Fibroblast of skin of right biceps (primary cell): ENCODE results near the gene CPB1.
A peak's percentile ranks its signal among the peaks of the same experiment; 100 is the strongest.

Experiments
- DNase-seq: peaks from one replicate; pipeline ENCODE4 v3.0.0-alpha.2; 2013

Gene CPB1

DNA sequence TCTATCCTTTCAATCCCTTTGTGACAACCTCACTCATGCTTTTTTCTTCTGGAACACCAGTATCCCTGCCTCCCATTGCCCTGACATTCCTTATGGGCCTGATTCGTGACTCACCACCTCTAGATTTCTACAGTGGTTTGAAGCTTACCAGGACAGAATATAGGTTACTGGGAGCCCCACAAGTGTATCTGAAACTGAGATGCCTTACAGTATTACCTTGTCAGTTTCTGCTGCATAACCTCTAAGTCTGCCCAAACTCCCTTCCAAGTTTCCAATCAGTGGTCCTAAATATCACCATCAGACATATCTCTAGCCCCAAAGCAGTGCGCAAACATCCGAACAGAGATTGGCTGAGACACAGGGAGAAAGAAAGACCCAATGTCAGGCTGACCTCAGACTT, 5.6 kb downstream of the CPB1 start:
- DNase-seq, result no peak

DNA sequence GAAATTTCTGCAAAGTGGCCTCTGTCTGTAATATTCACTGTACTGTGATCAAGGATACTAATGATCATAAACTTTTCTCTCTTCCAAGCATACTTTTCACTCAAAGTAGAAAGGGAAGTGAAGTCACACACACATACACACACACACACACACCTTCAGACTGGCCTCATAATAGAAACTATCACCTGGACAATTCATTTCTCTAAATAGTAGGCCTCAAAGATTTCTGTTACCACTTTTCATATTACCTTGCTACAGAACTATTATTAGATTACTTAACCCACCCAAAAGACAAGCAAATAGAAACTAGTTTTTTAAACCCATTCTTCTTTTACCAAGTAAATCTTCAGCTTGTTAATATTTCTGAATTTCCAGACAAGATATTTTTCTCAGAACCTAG, 12.2 kb downstream of the CPB1 start:
- no peak for DNase-seq

DNA sequence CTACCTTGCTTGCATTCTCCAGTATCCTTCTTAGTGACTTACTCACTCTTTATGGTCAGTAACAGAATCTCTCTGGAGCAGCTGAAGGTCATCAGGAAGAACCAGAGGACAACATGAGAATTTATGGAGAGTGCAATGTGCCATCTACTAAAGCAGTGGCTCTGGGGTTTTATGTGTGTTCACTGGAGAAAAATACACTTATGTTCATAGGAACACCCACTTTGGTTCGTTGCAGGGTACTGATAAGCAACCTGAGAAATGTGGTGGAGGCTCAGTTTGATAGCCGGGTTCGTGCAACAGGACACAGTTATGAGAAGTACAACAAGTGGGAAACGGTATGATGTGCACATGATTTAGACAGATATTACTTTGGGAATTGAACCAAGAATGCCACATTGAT, 12.8 kb downstream of the CPB1 start:
- DNase-seq, result no peak

DNA sequence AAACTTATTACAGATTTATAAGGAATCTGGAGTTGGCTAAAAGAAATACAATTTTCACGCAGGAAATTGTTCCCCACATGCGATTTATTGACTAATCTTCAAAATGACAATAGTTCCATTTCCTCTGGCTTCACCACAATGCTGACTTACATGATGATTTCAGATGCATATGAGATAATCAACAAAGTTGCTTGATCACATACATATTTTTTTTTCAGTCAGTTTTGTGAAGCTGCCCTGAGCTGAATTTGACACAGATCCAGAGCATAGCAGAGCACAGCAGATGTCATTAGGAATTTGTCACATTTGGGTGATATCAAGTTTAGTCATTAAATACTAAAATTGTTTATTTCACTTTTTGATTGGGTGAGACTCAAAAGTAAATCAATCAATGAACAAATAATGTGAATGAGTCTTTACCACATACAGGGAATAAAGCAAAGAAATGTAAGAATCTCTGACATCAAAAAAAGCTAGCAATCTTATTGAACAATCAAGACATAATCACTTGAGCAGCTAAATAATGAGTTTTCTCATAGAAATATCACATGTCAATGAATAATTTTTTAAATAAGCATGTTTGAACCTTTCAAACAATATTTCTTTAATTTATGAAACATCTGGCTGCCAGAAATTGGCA, 18.3 kb downstream of the CPB1 start:
- DNase-seq, result peak; percentile 14

DNA sequence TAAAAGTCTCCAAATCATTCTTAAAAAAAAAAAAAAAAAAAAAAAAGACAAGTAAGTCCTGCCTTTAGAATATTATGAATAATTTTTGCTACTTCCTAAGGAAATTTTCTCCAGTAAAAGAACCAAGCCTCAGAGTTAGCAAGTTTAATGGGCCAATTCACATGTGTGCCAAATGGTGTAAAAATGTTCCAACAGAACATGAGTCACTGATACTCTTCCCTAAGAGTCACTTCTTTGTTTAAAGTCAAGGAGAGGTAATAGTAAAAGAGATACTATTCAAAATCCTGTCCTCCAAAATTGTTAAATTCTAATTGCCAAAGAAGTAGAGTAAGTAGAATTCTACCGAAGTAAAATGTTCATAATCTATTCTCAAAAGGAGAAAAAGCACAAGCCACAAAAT, 19.7 kb downstream of the CPB1 start:
- DNase-seq, result peak; percentile 45

DNA sequence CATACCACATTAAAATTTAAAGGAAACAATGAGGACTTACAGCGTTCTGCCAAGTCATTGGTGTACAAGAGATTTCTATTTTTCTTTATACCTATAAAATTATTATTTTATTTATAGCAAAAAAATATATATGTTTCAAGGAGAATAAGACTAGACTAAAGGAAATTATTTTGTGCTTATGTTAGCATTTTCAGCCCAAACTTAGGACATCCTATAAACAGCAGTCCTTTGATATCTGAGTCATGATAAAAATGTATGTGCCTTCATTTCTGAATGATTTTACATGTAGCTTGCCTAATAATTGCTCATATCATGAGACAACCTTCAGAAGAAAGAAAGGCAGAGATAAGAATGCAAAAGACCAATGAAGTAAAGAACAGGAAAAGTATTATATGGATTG, 20.8 kb downstream of the CPB1 start:
- no peak for DNase-seq

DNA sequence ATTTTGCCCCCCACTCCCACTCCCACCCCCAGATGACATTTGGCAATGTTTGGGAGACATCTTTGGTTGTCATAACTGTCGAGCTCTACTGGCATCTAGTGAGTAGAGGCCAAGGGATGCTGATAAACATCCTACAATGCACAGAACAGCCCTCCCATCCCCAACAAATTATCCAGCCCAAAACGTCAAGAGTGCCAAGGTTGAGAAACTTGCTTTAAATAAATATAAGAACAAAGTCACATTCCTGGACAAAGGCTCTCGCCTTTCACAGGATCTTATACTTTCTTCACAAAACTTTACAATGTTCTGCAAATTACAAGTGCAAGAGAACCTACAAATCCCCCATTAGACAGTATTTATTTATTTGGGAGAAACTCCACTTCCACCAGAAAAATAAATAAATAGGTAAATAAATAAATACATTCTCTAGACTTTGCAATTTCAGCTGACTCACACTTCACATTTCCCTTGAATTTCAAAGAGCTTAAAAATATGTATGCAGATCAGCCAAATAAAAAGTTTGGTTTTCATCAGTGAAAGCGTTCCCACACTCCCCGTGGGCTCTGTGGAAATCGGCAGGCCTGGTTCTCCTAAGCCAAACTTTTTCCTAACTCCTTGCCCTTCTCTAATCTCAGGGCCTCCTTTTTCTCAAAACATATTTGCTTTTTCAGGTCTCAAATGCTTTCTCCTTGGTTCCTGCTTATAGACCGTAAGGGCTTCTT, 24.8 kb downstream of the CPB1 start:
- no peak for DNase-seq

DNA sequence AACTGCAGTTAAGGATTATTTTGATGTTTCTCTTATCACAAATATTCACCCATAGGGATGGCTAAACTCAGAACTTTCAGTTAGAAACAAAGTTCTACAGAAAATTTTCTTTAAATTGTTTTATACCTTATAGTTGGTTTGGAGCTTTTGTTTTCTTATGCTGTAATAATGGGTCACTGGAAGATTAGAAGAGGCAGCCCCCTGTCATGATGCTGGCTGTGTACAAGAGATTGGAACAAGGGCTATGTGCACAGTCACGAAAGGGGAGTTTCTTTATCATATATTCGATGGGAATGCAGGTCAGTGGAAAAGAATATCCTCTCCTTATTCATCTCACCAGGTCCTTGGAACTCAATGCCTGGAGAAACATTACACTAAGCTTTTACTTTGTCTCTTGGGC, 25.5 kb downstream of the CPB1 start:
- DNase-seq, result no peak

DNA sequence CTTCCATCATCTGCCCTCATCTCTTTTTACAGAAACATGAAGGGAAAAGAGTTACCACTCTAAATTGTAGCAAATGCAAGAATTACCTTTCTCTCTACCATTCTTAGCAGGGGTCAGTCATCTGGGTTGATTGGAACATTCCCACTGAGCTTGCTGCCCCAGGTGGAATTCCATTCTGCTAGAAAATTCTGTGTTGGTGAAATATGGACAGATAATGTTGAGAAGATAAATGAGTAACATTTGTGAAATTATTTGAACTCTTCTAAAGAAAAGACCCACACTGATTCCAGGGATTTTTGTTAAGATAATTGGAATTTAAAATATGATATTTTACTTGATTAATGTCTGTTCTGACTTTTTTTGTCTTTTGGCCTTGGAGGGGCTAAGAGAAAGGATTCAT, 26.4 kb downstream of the CPB1 start:
- peak; percentile 24 for DNase-seq

DNA sequence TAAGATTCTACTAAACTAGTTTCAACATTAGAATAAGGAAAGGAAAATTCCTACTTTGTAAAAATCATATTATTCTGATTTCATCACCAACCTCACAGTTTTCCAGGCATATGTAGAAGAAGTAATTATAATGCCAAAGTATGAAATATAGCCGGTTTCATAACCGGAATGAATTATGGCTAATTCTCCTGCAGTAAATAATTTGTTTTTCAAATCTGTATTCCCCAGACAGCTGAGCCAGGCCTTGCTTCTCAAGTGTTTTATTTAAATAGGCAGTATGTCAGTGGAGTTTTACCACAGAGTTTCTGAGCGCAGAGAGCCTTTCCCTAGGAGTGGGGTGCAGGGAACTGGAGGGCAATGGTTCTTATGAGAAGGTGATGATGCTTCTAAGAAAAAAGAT, 28.8 kb downstream of the CPB1 start:
- peak; percentile 21 for DNase-seq

DNA sequence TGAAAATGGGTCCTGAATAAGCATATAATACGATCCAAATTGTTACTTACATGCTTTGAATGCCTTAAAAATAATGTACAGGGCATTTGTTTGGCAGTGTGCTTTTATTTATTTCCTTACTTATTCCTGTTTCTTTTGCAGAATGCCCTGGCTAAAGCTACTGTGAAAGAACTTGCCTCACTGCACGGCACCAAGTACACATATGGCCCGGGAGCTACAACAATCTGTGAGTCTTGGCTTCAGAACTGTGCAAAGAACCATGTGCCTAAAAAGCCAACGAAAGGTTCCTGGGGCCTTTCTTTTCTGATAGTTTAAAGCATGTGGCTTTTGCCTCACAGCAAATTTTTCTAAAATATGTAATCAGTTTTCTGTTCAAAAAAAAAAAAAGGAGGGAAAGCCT, 29.7 kb downstream of the CPB1 start:
- DNase-seq, result no peak

DNA sequence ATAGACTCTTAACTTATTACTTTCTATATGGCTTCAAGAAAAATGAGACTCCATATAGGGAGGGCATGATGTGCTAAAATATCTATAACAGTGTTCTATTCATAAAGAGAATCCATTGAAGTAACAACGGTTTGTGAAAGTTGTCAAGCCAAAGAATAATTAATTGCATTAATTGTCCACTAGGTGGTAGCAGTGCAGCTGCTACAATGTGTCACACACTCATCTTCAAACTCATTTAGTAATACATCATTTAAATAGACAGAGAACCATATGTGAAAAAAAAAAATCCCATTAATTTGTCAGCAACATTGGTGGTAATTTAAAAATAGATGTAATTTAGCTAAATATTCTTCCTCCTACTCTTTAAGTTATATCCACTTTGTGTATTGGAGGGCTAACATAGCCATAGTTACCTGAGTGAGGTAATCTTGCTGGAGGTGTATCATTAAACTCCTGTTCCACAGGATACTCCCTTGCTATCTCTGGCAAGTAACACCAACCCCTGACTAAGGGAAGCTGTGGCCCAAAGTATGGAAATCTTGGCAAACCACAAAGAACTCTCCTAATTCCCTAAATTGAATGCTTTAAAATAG, 33.8 kb downstream of the CPB1 start:
- DNase-seq, result peak; percentile 65

DNA sequence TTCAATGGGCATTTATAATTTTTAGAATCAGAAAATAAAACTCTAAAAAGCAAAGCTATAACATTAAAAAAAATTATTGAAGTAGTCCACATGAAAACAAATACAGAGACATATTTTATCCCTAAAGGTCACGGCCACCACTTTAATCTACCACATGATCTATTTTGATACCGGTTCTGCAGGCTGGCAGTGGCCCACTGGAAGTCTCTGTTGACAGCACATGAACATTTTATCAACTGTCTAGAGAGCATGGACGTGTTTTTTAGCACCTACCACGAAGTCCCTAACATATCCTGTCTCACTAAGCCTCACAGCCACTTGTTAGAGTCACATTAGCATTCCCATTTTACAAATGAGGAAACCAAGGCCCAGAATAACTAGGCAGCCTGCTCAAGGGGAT, 35.7 kb downstream of the CPB1 start:
- no peak for DNase-seq

DNA sequence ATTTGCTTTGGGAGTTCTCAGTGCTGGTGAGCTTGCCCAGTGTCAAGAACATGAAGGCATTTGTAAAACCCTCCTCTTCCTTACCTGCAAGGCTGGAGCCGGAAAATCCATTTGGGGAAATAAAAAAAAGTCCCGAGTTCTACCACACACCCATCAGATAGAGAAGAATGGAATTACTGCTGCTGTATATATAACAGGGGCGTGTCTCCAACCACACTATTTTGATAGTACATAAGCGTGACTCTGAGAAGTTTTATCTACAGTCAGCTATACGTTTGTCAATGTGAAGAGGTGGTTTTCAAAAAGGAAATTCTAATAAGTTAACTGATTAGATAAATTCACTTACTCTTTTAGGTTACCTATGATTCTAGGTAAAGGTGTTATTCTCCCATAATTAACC, 36.2 kb downstream of the CPB1 start:
- DNase-seq, result no peak

DNA sequence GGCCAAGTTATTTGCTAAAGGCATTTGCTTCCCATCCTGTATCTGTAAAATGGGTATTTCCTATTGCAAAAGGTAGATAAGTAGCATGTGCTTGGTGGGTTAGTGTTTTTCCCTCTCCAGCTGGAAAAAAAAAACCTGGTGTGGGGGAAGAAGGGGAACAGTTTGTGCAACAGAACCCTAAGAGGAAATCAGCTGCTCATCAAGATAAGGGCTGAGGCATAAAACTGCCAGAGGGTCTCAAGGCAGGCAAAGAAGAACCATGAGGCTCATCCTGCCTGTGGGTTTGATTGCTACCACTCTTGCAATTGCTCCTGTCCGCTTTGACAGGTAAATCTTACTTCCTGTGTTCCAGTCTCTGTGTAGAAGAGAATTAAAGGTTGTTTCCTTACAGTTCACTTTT, 37.4 kb downstream of the CPB1 start, which contains the start of gene CPA3:
Gene CPA3, plus strand, starts transcription at position 248 of the 400 bp plus-strand sequence. Its CDS starts 12 bp downstream, at position 260.
- no peak for DNase-seq

DNA sequence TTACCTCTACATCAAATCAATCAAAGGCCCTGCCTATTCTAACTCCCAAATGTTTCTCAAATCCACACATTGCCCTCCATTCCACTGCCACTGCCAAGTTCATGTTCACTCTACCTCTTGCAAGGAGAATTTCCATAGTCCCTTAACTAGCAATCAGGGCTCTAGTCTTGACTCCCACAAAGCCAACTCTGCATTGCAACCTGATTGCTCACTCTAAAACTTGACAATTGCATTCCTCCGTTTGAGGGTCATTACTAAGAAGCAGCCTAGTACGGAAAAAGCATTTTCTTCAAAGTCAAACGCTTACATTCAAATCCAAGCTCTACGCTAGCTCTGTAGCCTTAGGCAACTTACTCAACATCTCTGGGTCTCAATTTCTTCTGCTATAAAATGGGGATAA, 38.6 kb downstream of the CPB1 start:
- DNase-seq, result peak; percentile 88

DNA sequence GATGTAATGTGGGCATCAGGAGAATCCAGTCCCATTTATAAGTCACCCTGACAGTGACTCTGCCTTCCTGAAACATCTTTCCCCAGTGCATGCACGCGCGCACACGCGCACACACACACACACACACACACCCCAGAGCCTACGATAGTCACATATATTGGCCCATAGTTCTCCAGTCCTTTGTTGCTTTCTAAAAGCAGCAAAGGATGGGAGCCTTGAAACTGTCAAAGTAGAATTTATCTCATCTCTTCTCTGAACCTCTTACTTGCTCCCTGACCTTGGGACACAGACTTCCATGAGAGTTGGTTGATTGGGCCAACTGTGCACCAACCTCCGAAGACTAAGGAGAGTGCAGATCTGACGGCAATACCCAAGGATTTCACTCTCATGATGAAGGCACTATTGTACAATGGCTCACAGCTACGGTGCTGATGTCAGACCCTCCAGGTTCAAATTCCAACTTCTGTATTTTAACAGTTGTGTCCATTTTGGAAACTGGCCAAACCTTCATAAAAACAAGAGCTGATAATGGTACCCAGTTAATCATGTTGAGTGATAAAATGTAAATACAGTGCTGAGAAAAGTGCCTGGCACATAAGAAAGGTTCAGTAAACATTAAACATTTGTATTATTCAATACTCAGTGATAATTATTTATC, 45.8 kb downstream of the CPB1 start:
- DNase-seq, result no peak

DNA sequence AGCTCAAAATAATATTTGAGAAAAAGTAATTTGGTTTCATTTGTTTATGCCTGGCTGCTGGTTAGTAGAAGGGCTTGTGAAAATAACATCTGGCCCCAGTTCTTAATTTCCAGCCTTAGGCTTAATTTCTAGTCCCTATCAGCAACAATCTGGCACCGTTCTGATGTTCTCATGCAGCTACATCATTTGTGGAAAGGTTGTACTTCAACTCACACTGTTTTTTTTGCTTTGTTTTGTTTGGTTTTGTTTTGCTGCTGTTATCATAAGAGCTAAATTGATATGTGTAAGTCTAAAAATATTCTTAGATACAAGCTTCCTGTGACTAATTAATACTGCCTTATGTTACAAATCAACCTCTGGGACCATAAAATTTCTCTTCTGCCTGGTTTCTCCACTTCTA, 46.4 kb downstream of the CPB1 start:
- no peak for DNase-seq

DNA sequence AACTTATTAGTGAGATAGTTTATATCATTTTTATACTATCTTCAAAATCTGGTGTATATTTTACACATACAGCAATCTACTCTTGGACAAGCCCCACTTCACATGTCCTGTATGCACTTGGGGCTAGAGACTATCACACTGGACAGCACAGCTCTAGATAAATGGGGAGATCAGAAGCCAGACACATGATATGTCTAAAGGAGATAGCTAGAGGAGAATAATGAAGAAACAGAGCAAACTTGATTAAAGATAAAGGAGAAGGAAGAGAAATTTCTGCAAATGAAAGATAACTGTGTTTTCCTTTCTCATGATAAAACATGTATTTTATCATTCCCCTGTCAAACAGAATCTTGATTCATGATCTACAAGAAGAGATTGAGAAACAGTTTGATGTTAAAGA, 50.5 kb downstream of the CPB1 start:
- DNase-seq, result no peak

DNA sequence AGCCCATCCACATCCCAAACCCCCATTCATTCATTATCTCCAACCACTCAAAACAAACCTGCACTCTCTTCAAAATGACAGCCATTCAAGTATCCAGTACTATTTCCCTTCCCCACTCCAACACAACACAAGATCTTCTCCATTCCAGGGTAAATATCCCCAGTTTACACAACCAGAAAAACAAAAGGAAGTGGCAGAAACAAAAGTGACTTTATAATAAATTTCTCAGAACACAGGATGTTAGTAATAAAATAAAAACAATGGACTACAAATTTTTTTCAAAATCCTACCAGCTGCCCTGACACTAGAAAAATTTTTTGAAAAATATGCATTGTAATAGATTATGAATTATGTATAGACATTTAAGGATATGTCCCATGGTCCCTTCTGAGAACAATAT, 51.6 kb downstream of the CPB1 start:
- no peak for DNase-seq

DNA sequence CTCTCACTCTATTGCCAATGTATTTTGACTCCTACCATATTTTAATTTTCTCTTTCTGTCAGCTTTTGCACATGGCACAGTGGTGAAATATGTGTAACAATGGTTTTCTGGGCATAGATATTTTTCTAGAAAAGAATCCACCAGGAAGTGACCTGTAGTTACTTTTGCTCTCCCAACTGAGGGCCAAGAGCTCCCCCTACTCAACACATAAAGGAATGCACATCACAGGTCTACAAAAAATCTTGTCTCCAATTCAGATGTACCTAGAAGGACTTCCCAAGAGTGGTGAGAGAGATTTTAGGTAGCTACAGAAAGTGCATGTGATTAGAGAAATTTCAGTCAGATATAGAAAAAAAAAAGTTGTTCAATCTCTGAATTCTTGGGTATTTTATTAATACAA, 53.1 kb downstream of the CPB1 start:
- no peak for DNase-seq

DNA sequence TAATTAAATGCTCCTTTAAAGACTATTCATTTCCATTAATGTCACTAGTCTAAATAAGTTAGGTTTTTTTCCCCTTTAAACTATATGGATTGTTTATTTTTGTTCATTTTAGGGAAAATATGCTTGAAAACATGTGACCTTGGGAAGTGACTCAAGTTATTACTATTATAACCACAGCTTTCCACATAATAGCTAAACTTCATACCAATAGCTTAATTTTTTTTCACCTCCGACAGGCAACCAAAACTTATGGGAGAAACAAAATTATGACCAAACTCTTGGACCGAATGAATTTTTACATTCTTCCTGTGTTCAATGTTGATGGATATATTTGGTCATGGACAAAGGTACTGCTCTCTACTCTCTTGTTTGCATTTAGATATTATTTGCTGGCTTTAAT, 53.7 kb downstream of the CPB1 start:
- DNase-seq, result peak; percentile 76

DNA sequence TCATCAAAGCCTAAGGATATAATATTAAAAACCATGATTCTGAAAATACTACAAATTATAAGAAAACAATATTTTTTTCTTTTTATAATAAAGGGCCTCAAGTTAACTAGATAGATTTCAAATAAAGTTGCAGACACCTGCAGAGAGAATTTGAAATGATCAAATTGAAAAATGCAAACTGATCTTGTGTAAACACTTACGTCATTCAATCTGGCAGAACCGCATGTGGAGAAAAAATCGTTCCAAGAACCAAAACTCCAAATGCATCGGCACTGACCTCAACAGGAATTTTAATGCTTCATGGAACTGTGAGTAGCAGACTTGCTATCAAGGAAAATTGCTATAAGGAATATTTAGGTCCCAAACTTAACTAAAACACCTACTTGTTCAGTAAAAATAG, 54.7 kb downstream of the CPB1 start:
- peak; percentile 53 for DNase-seq

DNA sequence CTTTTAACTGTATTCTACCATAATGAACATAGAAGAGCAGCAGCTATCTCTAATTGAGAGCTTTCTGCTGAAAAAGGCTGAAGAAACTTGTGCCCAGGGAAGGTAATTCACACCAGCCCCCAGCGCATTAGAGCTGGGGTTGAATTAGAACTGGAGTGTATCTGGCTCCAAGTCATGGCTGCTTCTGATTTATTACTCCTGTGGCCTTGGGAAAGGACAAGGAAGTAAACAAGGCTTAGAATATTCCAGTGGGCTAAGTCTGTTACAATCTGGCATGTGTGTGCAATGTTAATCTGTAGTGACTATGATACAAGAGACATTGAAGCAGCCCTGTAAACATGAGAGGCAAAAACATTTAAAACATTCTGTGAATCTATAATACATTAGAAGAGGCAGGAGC, 55.6 kb downstream of the CPB1 start:
- no peak for DNase-seq
